GM18520 (cell line): Measurements from ENCODE around the gene TAF13.
"Not testable (repeated sequence)": the region's sequence is repeated elsewhere in the genome, so short reads cannot be mapped to it uniquely, and the experiment has no call there.

Experiments used
- ATAC-seq: cut with Tn5 transposase; IDR thresholded peaks from one replicate; pipeline ENCODE4 v1.9.1; 2021; ENCODE audit not compliant: unreplicated experiment

The TAF13 gene

DNA sequence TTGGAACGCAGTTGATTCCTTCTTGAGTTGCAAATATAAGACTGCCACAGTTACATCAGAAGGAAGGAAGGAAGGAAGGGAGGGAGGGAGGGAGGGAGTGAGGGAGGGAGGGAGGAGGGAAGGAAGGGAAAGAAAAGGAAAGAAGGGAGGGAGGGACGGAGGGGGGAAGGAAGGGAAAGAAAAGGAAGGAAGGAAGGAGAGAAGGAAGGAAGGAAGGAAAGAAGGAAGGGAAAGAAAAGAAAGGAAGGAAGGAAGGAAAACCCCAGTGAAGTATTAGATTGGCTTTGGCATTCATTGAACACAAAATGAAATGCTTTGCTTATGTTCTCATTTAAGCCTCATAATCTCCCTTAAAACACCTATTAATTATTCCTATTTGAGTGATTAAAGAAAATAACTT lies 27.5 kb downstream of the TAF13 start:
- ATAC-seq: no peak

DNA sequence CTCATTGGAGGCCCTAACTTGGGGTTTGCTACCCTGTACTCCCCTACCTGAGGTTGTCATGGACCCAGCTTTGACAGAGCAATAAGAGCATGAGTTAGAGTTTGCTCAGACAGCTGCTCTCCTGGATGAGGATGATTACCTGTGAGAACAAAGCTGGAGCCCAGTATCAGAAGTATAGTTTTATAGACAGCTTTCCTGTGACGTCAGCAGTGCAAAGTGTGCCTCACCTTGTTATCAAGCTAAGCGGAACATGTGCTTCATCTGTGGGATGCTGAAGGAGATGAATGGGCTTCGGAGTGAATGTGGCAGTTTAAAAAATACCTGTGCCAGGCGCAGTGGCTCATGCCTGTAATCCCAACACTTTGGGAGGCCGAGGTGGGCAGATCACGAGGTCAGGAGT lies 28.5 kb downstream of the TAF13 start:
- ATAC-seq: no peak

DNA sequence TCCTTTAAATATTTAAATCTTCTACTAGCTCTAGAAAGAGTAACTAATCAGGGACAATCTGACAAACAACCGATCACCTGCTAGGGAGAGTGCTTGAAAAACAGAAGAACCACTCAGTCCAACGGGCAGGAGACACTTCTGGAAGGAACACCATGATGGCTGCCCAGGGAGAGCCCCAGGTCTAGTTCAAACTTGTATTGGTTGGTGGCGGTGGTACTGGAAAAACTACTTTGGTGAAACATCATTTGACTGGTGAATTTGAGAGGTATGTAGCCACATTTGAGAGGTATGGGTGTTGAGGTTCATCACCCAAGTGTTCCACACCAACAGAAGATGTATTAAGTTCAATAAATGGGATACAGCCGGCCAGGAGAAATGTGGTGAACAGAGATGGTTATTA lies 29.1 kb downstream of the TAF13 start:
- no peak for ATAC-seq

DNA sequence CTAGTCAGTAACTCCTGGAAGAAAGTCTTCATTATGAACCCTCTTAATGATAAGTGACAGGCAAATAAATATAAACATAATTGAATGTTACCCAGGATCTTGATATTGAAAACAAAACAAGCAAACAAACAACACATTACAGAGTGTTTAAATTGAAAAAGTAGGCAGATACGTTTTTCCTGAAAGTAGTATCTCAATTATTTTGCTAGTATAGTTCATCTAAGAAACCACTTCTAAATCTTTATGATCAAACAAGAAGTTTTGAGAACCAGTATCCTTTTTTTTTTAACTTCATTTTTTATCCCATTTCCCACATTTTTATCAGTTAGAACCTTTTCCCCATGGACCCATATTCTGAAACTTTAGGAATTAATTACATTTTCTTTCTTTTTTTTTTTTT lies 30.2 kb downstream of the TAF13 start:
- ATAC-seq: no peak

GRCh38 chr1:109041621-109042468 lies 34.0 kb downstream of the TAF13 start, which contains the start of gene WDR47:
WDR47 (minus strand) TSS chr1:109042102; CDS start chr1:109023512, 18,590 bp downstream.
- peak; percentile 95 for ATAC-seq

DNA sequence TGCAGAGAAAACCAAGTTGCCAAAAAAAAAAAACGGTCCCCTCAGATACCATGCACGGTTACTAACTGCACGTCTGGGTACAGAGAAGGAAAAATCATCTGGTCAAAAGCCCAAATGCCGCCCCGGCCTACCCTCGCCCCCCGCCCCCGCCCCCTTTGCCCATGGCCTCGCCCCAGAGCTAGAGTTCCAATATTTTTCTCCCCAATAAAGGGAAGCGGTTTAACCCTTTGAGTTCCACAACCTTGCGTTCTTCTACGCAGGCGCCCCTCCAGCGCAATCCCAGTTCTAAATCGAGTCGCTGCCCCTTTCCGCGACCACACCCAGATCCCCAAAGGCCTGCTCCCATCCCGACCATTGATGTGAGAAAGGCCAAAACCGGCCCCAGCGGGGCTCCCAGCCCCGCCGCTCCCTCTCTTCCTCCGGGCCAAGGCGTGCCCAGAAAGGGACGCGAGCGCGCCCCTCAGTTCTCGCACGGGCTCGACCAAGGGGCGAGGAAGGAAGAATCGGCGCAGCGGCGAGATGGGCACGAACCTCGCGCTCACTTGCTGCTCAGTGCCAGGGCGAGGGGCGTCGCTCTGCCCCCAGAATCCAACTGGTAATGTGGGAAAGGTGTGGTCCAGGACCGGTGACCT lies 34.7 kb downstream of the TAF13 start:
- peak; percentile 9 for ATAC-seq

GRCh38 chr1:109040627-109040988 lies 35.2 kb downstream of the TAF13 start:
- no peak for ATAC-seq

- ATAC-seq: no peak
Observed at GRCh38 chr1:109034382-109034781, 41.4 kb downstream of the TAF13 start.

- ATAC-seq: not testable (repeated sequence)
Observed at GRCh38 chr1:109029493-109029892, 46.3 kb downstream of the TAF13 start.

- no peak for ATAC-seq
Observed at GRCh38 chr1:109027841-109028240, 48.0 kb downstream of the TAF13 start.

DNA sequence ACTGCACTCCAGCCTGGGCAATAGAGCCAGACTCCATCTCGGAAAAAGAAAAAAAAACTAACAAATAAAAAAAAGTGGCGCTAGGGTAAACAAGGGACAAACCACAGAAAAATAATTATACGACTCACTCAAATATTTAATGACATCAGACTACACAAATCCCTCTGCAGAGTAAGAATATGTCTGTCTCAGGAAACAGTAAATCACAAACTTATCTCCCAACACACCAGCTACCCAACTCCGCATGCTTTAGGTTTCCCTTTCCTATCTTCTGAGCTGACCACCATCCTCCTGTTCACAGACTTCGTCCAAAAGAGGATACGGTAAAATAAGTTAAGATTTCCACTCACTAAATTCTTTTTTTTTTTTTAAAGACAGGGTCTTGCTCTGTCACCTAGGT lies 50.1 kb downstream of the TAF13 start:
- no peak for ATAC-seq

DNA sequence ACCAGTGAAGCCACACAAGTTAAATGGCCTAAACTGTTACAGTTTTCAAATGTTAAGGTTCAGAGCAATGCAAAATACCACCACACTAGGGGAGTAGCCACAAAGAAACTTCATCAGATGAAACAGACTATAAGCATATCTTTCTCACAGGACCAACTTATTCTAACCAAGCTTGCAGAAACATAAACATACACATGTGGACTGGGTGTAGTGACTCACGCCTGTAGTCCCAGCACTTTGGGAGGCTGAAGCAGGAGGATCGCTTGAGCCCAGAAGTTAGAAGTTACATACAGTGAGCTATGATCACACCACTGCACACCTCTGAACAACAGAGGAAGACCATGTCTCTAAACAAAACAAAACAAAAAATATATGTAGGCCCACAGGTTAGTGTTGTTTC lies 51.2 kb downstream of the TAF13 start:
- no peak for ATAC-seq

DNA sequence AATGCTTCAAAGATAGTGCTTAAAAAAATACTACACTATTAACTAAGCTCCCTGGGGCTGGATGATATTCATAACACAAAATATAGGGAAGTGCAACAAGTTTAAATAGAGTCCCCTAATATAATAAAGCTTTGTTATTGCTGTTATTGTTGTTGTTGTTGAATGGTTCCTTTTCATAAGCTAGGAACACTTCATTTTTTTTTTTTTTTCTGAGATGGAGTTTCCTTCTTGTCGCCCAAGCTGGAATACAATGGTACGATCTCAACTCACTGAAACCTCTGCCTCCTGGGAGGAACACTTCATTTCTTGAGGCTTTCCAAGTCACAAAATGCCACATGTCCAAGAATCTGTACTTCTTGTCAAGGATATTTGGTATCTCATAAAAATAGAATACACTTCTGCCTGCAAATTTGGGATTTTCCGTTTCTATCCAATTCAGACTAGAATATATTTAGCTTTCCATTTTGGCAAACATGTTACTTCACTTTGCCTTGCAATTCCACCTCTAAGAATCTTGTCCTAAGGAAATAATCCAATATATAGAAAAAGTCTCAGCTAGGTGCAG lies 55.0 kb downstream of the TAF13 start:
- no peak for ATAC-seq

- ATAC-seq: not testable (repeated sequence)
Observed at GRCh38 chr1:109017719-109018118, 58.1 kb downstream of the TAF13 start.

DNA sequence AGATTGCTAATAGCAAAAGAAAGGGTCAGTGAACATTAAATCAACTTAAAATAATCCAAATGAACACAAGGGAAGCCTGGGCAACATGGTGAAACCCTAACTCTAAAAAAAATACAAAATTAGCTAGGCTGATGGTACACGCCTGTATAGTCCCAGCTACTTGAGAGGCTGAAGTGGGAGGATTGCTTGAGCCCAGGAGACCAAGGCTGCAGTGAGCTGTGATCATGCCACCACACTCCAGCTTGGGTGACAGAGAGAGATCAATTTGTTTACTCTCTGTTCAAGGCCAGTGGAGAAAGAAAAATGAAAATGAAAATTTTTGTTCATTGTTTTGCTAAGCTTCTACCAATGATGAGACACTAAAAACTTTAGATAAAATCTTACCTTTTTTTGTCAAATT lies 58.7 kb downstream of the TAF13 start:
- ATAC-seq: no peak
